PC-3 (cell line): ENCODE data around the gene HASPIN. TPM values are rescaled to one million over a fixed set of nuclear protein-coding genes. Genes with fewer than 3 reads are reported as not detected.

Source experiments
- ATAC-seq: fragments of 200-7000 bp; cut with Tn5 transposase; 2 replicates; pipeline ENCODE4 v1.9.1; 2020; ENCODE audit warnings: mild to moderate bottlenecking, moderate library complexity
- BruUV-seq: library from RNA; stranded (reverse); fragments of 400-500 nt; replicated peaks from 2 replicates; lab custom pipeline; 2021; lab: Mats Ljungman, UMichigan
- CTCF ChIA-PET: fragments of 300-600 bp; sonication (Branson Sonifier 250); formaldehyde crosslinking; loops from one replicate; lab custom pipeline; 2022; ENCODE audit warnings: antibody characterized with exemption; lab: Charles Lee
- POLR2A ChIA-PET: fragments of 300-600 bp; sonication (Branson Sonifier 250); formaldehyde crosslinking; loops from one replicate; lab custom pipeline; 2022; ENCODE audit warnings: antibody characterized with exemption; ENCODE audit not compliant: unreplicated experiment; lab: Charles Lee
- DNase-seq: peaks from one replicate; pipeline ENCODE4 v3.0.0-alpha.2; 2015
- H2AFZ ChIP-seq: fragments of 300-600 bp; sonication (generic); 2 replicates; pipeline ENCODE4 v1.6.0; 2016; ENCODE audit warnings: antibody characterized with exemption, low read length
- H3F3A ChIP-seq: fragments of 300-600 bp; sonication (generic); one replicate; pipeline ENCODE4 v1.6.0; 2017; ENCODE audit warnings: antibody characterized with exemption, low read length, control low read depth, mild to moderate bottlenecking; ENCODE audit not compliant: unreplicated experiment
- H3K27ac ChIP-seq: fragments of 300-600 bp; sonication (generic); 2 replicates; pipeline ENCODE4 v1.5.1; 2016; ENCODE audit warnings: mild to moderate bottlenecking, low read length
- H3K27me3 ChIP-seq: fragments of 300-600 bp; sonication (generic); 2 replicates; pipeline ENCODE4 v1.6.1; 2016; ENCODE audit warnings: low read length, mixed read lengths
- H3K36me3 ChIP-seq: fragments of 300-600 bp; sonication (generic); 2 replicates; pipeline ENCODE4 v1.6.1; 2016; ENCODE audit warnings: low read depth, mixed run types, low read length, mixed read lengths
- H3K4me1 ChIP-seq: fragments of 300-600 bp; sonication (generic); 2 replicates; pipeline ENCODE4 v1.5.1; 2016; ENCODE audit warnings: low read length; ENCODE audit not compliant: insufficient read depth
- H3K4me2 ChIP-seq: fragments of 300-600 bp; sonication (generic); 2 replicates; pipeline ENCODE4 v1.6.0; 2016; ENCODE audit warnings: low read length
- H3K4me3 ChIP-seq: fragments of 300-600 bp; sonication (generic); 2 replicates; pipeline ENCODE4 v1.5.1; 2016; ENCODE audit warnings: mild to moderate bottlenecking, low read length, mixed read lengths
- H3K79me2 ChIP-seq: fragments of 300-600 bp; sonication (generic); 2 replicates; pipeline ENCODE4 v1.6.1; 2017; ENCODE audit warnings: low read length, mixed read lengths
- H3K9ac ChIP-seq: fragments of 300-600 bp; sonication (generic); 2 replicates; pipeline ENCODE4 v1.6.0; 2016; ENCODE audit warnings: mild to moderate bottlenecking, low read length
- H3K9me2 ChIP-seq: fragments of 300-600 bp; sonication (generic); replicated peaks from 2 replicates; pipeline ENCODE4 v1.6.1; 2016; ENCODE audit warnings: mixed run types, low read length, mixed read lengths
- H3K9me3 ChIP-seq: fragments of 300-600 bp; sonication (generic); 2 replicates; pipeline ENCODE4 v1.6.1; 2016; ENCODE audit warnings: low read length, mixed read lengths
- H4K20me1 ChIP-seq: fragments of 300-600 bp; sonication (generic); 2 replicates; pipeline ENCODE4 v1.6.1; 2016; ENCODE audit warnings: low read length, mixed read lengths
- CTCF ChIP-seq: fragments of 300-600 bp; sonication (generic); conservative IDR thresholded peaks from 2 replicates; pipeline ENCODE4 v1.5.1; 2017; ENCODE audit warnings: antibody characterized with exemption, low read depth, mild to moderate bottlenecking, low read length
- EZH2 ChIP-seq: fragments of 300-600 bp; sonication (generic); IDR thresholded peaks from one replicate; pipeline ENCODE4 v1.6.1; 2017; ENCODE audit warnings: antibody characterized with exemption, mild to moderate bottlenecking, low read length; ENCODE audit not compliant: unreplicated experiment
- EZH2phosphoT487 ChIP-seq: fragments of 300-600 bp; sonication (generic); IDR thresholded peaks from 2 replicates; pipeline ENCODE4 v1.6.1; 2018; ENCODE audit warnings: mild to moderate bottlenecking, antibody characterized with exemption, low read length, borderline replicate concordance
- intact Hi-C: fragments of 100-400 bp; cut with micrococcal nuclease; formaldehyde crosslinking; loops from 2 replicates; pipeline ENCODE4 v1.9.0; 2023
- total RNA-seq: library from RNA; depleted of rRNA; stranded (reverse); fragments of >200 nt; gene quantifications from 2 replicates; pipeline ENCODE4 v1.2.3, GENCODE V29; 2014; rRNA removed

HASPIN gene
- total RNA-seq, 1 experiment from 2014 or later, result 10.6 TPM

GRCh38 chr17:3773511-3773910 lies 49.8 kb downstream of the HASPIN start:
- no peaks in the 10 kb centered on the region for H4K20me1 ChIP-seq
- H3K27me3 ChIP-seq, result no peaks in the 10 kb centered on the region
- peak overlapping the region; percentile 51 for H3K4me2 ChIP-seq
- H3K4me3 ChIP-seq, result no peak overlapping the region
- POLR2A ChIA-PET, result no interaction called here
- no TSS peak for BruUV-seq
- H3K27ac ChIP-seq, result no peak overlapping the region
- H3K9me2 ChIP-seq, result no peaks in the 10 kb centered on the region
- CTCF ChIA-PET, result interaction anchor here (0.7 kb wide), 1 partner anchor 14 kb away, joined by 3 read pairs; no protein-coding TSS in a partner anchor
- peaks cover 6% of the 10 kb centered on the region for H3K4me1 ChIP-seq
- H3K9me3 ChIP-seq, result no peaks in the 10 kb centered on the region
- no peaks in the 10 kb centered on the region for H3F3A ChIP-seq
- no peak overlapping the region for H3K9ac ChIP-seq
- intact Hi-C loops, result no loop called here
- peak; percentile 54 for DNase-seq
- ATAC-seq, result peak; percentile 94
- no peaks in the 10 kb centered on the region for H3K79me2 ChIP-seq
- TF ChIP-seq CTCF (no peak), EZH2 (no peak), EZH2phosphoT487 (no peak)
- H3K36me3 ChIP-seq, result no peaks in the 10 kb centered on the region
- peak overlapping the region; percentile 70; the same call in 1 of the 2 replicates for H2AFZ ChIP-seq

GRCh38 chr17:3773966-3774365 lies 50.3 kb downstream of the HASPIN start:
- DNase-seq (no peak), ATAC-seq (peak; percentile 45)
- H3K27ac ChIP-seq, result no peak overlapping the region
- H3K4me1 ChIP-seq, result peaks cover 6% of the 10 kb centered on the region
- no peaks in the 10 kb centered on the region for H3K36me3 ChIP-seq
- no peaks in the 10 kb centered on the region for H3K27me3 ChIP-seq
- ChIA-PET POLR2A (no interaction called here), CTCF (interaction anchor here (0.7 kb wide), 1 partner anchor 13 kb away, joined by 3 read pairs; no protein-coding TSS in a partner anchor)
- H2AFZ ChIP-seq, result no peak overlapping the region
- no peaks in the 10 kb centered on the region for H3K79me2 ChIP-seq
- TF ChIP-seq EZH2phosphoT487 (no peak), EZH2 (no peak), CTCF (no peak)
- no peaks in the 10 kb centered on the region for H4K20me1 ChIP-seq
- H3K9me3 ChIP-seq, result no peaks in the 10 kb centered on the region
- no peak overlapping the region for H3K9ac ChIP-seq
- peak overlapping the region; percentile 51; the same call in 1 of the 2 replicates for H3K4me2 ChIP-seq
- H3K4me3 ChIP-seq, result no peak overlapping the region
- no peaks in the 10 kb centered on the region for H3F3A ChIP-seq
- intact Hi-C loops, result no loop called here
- no TSS peak for BruUV-seq
- no peaks in the 10 kb centered on the region for H3K9me2 ChIP-seq

Other genes starting within 250 kb of the HASPIN start
- not detected in 2 replicates for gene ASPA, start 247.9 kb upstream of the HASPIN start, total RNA-seq
- gene TRPV3, start 166.1 kb upstream of the HASPIN start, total RNA-seq, result 3.6 and 4.8 TPM in 2 replicates
- 4.1 and 4.7 TPM in 2 replicates for gene TRPV1, start 114.5 kb upstream of the HASPIN start, total RNA-seq
- gene SHPK, start 87.7 kb upstream of the HASPIN start, total RNA-seq, result 17.7 and 22.4 TPM in 2 replicates
- 10.2 and 17.5 TPM in 2 replicates for gene CTNS, start 87.1 kb upstream of the HASPIN start, total RNA-seq
- gene TAX1BP3, start 55.3 kb upstream of the HASPIN start, total RNA-seq, result 87.7 and 100 TPM in 2 replicates
- gene EMC6, start 55.1 kb upstream of the HASPIN start, total RNA-seq, result 56.5 and 60.4 TPM in 2 replicates
- gene P2RX5, start 27.7 kb upstream of the HASPIN start, total RNA-seq, result 13.0 and 19.3 TPM in 2 replicates
- gene ITGAE, start 77.3 kb downstream of the HASPIN start, total RNA-seq, result 29.7 and 42.0 TPM in 2 replicates
- gene NCBP3, start 122.3 kb downstream of the HASPIN start, total RNA-seq, result 17.3 and 21.0 TPM in 2 replicates
- 10.1 and 12.4 TPM in 2 replicates for gene CAMKK1, start 169.2 kb downstream of the HASPIN start, total RNA-seq
- gene P2RX1, start 192.6 kb downstream of the HASPIN start, total RNA-seq, result not detected in 2 replicates
- gene ATP2A3, start 240.5 kb downstream of the HASPIN start, total RNA-seq, result 3.3 and 8.9 TPM in 2 replicates